HG03066 (cell line): ENCODE measurements around the gene GATA2.

Experiments used
- ATAC-seq: cut with Tn5 transposase; IDR thresholded peaks from one replicate; pipeline ENCODE4 v1.9.1; 2021; ENCODE audit warnings: low read depth; ENCODE audit not compliant: unreplicated experiment

Gene GATA2

DNA sequence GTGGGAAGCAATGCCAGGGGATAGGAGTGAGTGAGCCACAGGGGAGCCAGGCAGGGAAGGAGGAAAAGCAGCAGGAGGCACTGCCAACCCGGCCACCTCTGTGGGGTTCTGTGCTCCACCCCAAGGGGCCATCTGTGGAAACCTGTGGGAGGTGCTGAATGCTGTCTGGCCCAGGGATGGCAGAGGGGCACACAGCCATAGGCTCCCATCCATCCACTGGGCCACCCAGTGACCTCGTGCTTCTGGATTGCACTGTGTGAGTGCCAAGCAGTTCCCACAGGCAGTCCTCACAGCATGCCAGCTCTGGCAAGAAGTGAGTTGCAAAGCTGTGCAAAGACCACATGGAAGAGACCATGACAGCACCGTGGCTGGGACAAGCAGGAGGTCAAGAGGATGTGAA lies 53.8 kb downstream of the GATA2 start:
- no peak for ATAC-seq

DNA sequence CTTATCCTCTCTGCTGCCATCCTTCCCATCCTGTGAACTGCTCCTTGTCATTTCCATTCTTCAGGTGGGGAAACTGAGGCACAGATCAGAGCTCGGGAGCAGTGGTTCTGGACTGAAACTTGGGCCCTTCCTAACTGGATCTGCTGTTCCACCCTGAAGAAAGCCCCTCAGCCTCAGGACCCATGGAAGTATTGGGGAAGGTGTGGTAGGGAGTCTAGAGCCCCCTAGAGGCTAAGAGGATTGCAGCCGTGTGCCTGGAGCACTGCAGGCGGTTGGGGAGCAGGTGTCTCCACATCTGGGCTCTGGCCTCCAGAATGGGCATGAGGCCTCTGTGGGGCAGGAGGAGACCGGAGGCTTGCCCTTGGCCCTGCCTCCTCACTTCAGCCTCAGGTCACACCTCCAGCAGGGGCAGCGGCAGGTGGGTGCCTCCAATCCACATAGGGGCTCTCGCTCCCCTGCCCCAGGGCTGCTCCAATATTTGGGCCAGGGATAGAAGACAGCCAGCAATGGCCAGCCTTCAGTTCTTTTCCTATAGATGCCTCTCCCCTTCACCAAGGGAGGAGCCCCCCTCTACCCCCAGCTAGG lies 54.4 kb downstream of the GATA2 start:
- ATAC-seq = no peak

DNA sequence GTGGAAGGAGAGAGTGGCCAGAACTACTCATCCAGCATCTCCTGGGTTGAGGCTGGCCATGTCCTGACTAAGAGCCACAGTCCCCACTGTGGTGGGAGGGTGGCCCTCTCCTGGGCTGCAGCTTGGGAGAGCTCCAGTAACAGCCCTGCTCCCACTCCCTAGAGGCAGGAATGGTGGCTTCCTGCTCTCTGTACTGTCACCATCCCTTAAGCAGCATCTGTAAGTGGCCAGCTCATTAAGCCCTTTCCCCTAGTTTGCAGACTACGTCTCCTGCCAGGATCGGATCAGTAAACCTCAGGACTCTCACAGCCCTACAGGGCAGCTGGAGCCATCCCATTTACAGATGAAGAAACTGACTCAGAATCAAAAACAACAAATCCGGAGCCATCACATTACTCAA lies 56.8 kb downstream of the GATA2 start:
- no peak for ATAC-seq

DNA sequence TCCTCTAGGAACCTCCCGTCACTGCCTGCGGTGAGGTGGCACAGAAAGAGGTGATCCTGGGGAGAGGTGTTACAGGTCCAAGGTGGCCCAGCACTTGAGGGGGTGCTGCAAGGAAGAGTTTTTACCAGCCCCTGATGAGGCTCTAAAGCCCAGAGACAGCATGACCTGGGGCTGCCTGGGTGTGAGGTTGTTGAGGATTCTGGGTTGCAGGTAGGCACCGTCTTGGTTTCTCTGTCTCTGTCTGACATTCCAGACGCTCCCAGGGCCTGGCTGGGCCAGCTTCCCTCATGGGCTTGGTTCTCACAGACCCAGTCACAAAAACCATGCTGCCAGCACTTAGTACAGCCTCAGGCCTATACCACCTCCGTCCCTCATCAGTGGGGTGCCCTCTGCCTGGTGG lies 57.4 kb downstream of the GATA2 start:
- no peak for ATAC-seq

DNA sequence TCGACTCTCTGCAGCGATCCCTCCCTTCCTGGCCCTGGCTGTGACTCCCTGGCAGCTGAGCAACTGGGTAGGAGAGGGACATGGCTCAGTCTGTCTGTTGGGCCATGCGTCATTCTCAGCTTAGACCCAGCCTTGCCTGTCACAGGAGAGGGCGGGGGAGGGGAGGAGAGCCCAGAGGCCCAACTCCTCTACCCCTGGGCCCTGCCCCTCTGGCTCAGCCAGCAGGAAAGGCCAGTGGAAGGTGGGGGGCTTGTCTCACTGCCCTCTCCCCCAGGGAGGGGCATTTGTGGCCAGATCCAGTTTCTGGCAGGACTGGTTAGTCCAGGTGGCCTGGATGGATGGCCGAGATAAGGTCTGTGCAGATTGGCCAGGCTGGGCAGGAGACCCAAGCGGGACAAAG lies 57.9 kb downstream of the GATA2 start:
- ATAC-seq = no peak

DNA sequence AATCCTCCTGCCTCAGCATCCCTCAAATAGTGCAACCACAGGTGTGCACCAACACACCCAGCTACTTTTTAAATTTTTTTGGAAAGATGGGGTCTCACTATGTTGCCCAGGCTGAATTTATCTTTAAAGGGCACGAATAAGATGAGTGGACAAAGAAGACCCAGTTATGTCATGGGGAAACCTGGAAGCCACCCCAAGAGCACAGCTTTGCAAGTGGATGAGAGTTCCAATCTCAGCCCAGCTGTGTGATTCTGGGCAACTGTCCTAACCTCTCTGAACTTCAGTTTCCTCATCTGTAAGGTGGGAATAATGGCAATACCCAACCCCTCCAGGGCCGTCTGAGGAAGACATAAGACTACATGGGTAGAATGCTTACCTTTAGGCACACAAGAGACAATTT lies 58.5 kb downstream of the GATA2 start:
- no peak for ATAC-seq

DNA sequence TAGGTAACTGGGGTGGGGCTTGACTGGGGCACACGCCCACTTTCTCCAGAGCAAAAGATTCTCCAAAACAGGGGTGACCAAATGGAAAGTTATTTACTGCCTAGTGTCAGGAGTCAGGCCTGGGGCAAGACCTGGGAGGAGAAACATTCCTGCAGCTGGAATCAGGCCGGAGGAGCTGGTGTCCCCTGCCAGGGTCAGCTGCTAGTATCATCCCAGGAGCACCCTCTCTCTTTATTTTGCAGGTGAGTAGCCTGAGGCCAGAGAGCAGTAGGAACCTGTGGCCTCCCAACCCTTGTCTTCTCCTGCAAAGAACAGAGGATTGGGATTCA lies 59.2 kb downstream of the GATA2 start:
- ATAC-seq = no peak

DNA sequence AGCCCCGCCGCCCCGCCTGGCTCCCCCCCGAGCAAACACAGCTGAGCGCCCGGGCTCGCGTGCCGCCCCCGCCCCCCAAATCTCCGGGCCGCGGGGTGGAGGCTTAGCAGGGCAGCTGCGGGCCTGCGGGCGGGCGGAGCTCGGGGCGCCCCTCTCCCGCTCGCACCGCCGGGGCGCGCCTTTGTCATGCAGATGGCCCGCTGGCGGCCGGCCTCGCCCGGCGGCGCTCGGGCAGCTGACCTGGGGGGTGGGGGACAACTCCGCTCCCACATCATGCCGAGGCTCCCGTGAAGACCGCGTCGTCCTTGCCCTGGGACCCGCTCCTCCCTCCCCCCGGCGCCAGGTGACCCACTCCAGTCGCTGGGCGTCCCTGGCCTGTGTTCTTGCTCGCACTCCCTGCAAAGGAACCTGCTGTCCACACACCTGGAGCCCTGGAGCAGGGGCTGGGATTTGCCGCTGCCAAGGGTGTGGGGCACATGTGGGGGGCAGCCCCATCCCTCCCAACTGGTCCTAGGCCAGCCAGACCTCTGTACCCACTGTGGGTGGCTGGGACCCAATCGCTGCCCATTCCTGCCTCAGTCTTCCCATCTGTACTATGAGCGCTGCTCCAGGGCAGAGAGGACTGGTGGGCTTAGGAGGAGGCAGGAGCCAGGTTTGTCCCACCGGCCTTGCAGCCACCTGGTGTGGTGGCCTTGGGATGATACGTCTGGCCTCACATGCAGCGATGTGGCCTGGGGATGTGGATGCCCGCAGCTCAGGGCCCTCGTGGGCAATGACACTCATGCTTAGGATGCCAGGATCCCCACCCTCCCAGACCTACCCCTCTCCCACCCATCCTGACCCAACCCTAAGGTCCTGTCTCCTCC lies 59.8 kb downstream of the GATA2 start:
- ATAC-seq = no peak

DNA sequence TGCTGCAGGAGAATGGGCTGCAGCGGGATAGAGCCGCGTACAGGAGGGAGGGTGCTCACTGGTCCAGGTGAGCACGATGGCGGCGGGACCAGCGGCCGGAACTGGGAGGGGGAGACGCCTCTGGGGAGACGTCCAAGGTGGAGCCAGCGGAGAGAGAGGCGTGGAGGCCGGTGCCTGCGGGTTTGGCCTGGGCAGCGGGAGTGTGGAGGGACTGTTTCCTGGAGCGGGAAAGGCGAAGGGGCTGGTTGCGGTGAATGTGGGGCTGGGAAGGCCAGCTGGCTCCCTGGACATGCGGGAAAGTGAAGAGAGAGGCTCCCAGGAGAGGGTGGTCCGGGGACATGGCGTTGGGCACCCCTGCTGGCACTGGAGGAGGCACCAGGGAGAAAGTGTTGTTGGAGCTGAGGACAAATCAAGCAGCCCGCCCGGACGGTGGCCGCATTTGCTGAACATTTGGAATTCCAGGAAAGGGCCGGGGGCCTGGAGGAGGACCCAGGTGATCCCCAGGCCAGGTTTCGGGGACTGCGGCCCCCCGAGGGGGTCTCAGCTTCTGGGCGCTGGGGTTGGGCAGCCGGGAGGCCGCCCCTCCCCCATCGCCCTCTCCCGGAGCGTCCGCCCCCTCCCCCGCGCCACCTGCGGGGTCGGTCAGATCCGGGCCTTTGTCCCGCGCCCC lies 60.6 kb downstream of the GATA2 start:
- ATAC-seq = no peak

DNA sequence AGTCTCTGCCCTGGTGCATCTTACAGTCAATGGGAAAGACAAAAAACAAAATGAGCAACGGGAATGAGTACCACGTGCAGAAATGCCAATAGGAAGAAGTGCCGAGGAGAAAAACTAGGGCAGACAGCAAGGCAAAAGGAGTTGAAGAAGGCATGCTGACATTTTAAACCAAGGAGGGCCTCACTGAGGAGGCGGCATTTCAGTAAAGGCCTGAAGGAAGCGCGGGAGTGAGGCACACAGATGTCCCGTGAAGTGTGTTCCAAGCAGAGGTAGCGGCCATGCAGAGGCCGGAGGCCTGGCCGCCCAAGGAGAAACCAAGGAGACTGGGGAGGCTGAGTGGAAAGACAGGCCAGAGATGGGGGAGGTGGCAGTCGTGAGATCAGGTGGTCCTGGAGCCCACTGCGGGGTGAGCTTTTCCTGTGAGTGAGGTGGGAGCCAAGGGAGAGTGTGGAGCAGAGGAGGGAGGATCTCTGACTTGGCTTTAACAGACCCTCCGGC lies 61.1 kb downstream of the GATA2 start:
- ATAC-seq = no peak

DNA sequence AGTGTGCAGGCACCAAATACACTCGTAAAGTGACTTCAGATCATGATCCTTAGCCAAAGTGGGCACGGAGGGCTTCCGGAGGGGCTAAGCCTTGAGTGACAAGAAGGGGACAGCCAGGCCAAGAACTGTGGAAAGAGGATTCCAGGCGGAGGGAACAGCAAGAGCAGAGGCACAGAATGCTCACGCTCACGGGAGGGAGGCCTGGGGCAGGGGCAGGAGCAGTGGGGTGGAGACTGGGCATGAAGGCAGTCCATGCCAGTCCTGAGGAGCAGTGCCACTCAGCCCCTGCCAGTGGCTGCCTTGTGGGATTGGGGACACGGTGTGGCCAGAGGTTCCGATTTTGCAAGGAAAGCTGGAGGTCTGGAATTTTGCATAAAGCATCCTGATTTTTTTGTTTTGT lies 62.3 kb downstream of the GATA2 start:
- ATAC-seq = no peak

DNA sequence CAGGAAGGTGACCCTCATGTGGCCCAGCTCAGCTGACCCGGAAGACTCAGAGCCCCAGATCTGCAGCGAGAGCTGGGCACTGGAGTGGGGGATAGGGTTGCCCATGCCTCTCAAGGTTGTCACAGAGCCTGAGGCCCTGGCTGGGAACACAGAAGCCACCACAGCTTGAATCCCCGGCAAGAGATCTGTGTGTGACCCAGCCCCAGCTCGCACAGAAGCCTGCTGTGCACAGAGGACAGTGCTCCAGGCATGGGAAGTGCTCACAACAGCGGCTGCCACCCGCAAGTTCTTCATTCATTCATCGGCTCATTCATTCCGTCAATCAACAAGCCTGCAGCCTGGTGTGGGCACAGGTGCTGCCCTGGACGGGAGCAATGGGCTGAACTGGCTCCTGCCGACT lies 62.7 kb downstream of the GATA2 start:
- ATAC-seq = no peak

DNA sequence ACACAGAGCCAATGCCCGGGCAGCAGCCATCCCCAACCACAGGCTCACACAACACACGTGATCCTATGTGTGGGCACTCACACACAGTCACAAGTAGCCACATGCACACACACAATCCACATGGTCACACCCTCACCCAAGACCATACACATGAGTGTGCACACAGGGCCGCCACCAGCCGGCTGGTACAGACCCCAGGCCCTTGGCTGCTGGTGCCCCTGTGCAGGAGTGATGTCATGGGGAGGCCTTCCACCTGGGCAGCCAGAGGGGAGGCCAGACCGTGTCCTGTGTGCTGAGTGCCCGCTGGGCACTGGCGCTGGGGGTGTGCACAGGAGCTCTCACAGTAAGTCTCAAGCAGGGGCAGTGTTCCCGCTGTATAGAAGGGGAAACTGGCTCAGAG lies 63.2 kb downstream of the GATA2 start:
- no peak for ATAC-seq
